ENCODE results near the gene CAPZA1.

DNA sequence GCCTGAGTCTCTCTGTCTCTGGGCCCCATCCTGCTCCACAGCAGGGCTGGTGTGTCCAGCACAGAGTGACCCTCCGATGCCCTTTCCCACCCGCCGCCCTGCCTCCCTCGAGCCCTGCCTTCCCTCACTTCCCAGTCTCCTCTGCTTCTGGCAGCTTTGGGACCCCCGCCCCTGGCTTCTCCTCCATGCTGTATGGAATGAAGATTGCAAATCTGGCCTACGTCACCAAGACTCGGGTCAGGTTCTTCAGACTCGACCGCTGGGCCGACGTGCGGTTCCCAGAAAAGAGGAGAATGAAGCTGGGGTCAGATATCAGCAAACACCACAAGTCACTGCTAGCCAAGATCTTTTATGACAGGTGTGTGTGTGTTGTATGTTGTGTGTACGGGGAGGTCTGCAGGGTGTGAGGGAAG is 69.2 kb downstream of the CAPZA1 start:
- TF ChIP-seq, protein P1, sequence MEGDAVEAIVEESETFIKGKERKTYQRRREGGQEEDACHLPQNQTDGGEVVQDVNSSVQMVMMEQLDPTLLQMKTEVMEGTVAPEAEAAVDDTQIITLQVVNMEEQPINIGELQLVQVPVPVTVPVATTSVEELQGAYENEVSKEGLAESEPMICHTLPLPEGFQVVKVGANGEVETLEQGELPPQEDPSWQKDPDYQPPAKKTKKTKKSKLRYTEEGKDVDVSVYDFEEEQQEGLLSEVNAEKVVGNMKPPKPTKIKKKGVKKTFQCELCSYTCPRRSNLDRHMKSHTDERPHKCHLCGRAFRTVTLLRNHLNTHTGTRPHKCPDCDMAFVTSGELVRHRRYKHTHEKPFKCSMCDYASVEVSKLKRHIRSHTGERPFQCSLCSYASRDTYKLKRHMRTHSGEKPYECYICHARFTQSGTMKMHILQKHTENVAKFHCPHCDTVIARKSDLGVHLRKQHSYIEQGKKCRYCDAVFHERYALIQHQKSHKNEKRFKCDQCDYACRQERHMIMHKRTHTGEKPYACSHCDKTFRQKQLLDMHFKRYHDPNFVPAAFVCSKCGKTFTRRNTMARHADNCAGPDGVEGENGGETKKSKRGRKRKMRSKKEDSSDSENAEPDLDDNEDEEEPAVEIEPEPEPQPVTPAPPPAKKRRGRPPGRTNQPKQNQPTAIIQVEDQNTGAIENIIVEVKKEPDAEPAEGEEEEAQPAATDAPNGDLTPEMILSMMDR (IDR thresholded peaks at IDR 0.05) = no peak
- TF ChIP-seq POLR2A (IDR thresholded peaks at IDR 0.05) = no peak
